HCT116 (cell line): ENCODE results near the gene RGS6.

ENCODE experiments used
- CTCF ChIP-seq, 3 experiments: fragments of 200-600 bp in 1 of 3; sonication (generic) in 1 of 3; IDR thresholded peaks in 2 of 3; conservative IDR thresholded peaks in 1 of 3; 2 replicates each; pipeline ENCODE4 v1.5.1; 2012 to 2017; ENCODE audit warnings: low read depth in 2 of 3, low read length in 2 of 3, antibody characterized with exemption in 1 of 3, borderline replicate concordance in 1 of 3, control low read depth in 1 of 3, mild to moderate bottlenecking in 1 of 3, mixed read lengths in 1 of 3, mixed run types in 1 of 3, moderate library complexity in 1 of 3; ENCODE audit not compliant: insufficient read depth in 1 of 3
- POLR2A ChIP-seq: IDR thresholded peaks from 2 replicates; pipeline ENCODE4 v1.7.0; 2011; ENCODE audit warnings: borderline replicate concordance; ENCODE audit not compliant: insufficient read depth, insufficient read length; ENCODE audit errors: extremely low read depth
- SRF ChIP-seq: IDR thresholded peaks from 2 replicates; pipeline ENCODE4 v1.6.1; 2012; ENCODE audit warnings: low read depth

DNA sequence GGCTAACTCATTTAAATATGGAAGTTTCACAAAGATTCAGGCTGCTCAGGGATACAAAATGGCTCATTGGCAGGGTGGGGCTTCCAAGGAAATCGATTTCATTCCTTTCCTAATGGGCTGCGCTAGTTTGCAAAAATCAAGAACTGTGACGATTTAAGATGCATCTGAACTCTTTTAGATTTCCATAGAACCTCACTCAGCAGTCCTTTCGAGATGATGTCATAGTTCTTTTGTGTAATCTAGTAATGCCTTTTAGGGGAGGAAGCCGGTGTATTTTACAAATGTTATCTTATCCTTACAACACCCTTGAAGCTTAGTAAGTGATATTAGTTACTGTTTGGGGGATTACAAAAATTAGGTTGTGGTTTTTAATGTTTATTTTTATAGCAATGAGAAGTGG is 239.8 kb downstream of the RGS6 start:
- TF ChIP-seq POLR2A = no peak
- TF ChIP-seq CTCF (IDR thresholded peaks at IDR 0.05 in 2 of 3, conservative IDR thresholded peaks at IDR 0.05 in 1 of 3; ENCODE audit: borderline replicate concordance in 1 of 3, insufficient read depth in 1 of 3, low read depth in 2 of 3, low read length in 2 of 3) = no peak
- no peak for TF ChIP-seq SRF
